DND-41 (cell line): ENCODE results near the gene SPAG5.

Source experiments
- EZH2 ChIP-seq: IDR thresholded peaks from 3 replicates; pipeline ENCODE4 v1.6.1; 2012; ENCODE audit warnings: borderline replicate concordance, low read depth, mild to moderate bottlenecking, moderate library complexity, low read length, inconsistent platforms; ENCODE audit not compliant: severe bottlenecking
- TF ChIP-seq, protein P1 (sequence below): IDR thresholded peaks from 2 replicates; pipeline ENCODE4 v1.5.1; 2012; ENCODE audit warnings: borderline replicate concordance, low read length, moderate library complexity, mild to moderate bottlenecking; ENCODE audit not compliant: poor library complexity, severe bottlenecking; ENCODE audit errors: extremely low read depth

- TF ChIP-seq, protein P1, sequence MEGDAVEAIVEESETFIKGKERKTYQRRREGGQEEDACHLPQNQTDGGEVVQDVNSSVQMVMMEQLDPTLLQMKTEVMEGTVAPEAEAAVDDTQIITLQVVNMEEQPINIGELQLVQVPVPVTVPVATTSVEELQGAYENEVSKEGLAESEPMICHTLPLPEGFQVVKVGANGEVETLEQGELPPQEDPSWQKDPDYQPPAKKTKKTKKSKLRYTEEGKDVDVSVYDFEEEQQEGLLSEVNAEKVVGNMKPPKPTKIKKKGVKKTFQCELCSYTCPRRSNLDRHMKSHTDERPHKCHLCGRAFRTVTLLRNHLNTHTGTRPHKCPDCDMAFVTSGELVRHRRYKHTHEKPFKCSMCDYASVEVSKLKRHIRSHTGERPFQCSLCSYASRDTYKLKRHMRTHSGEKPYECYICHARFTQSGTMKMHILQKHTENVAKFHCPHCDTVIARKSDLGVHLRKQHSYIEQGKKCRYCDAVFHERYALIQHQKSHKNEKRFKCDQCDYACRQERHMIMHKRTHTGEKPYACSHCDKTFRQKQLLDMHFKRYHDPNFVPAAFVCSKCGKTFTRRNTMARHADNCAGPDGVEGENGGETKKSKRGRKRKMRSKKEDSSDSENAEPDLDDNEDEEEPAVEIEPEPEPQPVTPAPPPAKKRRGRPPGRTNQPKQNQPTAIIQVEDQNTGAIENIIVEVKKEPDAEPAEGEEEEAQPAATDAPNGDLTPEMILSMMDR = no peak
- no peak for TF ChIP-seq EZH2
Observed at GRCh38 chr17:28532050-28532960, 66.5 kb downstream of the SPAG5 start.
